IPS DF 19.7 (cell line): ENCODE measurements around the gene DSG3.

ENCODE experiments used
- DNase-seq: peaks from one replicate; pipeline ENCODE4 v3.0.0-alpha.2; 2013; ENCODE audit warnings: low read depth, low spot score

Gene DSG3

DNA sequence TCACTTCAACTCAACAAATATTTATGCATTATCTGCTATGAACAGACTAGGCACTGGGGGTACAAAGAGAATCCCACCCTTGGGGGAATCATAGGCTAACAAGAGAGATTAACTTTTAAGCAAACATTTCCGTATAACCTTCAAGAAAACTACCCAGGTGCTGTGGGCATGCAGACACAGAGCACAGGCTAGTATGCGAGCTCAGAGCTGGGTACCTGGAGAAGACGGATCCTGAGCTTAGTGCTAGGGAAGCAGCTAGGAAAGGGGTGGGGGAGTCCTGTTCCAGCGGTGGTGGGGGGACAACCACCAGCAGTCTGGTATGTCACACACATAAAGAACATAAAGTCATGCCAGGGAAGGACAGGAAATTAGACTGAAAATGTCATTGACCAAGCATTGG lies 17.5 kb upstream of the DSG3 start:
- no peak for DNase-seq

DNA sequence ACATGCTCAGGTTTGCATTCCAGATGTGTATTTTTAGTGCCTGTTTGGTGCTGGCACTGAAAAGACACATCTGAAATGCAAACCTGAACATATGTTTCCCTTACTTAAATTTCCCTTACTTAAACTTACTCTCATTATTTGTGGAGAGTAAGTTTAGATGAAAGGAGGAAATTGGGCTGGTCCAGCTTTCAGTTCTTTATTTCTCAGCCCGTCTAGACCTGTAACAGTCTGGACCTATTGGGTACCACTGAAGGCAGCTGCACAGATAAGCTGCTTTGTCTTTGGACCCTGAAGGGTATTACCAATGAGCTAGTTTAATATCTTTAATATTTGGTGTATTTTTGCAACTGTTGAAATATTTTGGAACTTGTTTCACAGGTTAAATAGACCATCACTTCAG lies 17.0 kb upstream of the DSG3 start:
- no peak for DNase-seq

DNA sequence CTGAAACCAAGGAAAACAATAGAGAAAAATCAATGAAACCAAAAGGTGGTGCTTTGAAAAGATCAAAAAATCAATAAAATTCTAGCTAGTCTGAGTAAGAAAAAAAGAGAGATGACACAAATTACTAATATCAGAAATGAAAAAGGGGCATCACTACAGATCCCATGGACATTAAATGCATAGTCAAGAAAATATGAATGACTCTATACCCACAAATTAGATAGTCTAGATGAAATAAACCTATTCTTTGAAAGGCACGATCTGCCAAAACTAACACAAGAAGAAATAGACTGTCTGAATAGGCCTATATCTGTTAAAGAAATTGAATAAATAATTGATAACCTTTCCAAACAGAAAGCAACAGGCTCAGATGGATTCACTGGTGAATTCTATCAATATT lies 15.2 kb upstream of the DSG3 start:
- DNase-seq: no peak

DNA sequence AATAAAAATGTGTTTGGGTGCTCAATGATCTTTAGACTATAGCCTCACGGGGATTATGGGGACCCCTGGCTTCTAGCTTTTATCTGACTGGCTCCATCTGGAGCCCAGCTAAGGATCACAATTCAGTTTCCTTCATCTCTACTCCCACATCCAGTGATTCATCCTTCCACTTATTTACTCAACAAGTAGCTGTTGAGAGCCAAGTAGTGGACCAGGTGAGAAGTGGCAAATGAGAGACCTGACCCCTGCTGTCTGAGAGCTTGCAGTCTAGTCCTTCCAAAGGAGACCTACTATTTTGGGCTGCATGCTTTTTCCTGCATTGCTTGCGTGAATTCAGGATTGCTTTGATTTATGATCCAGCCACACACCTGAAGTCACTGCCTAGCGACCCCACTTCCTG lies 10.7 kb upstream of the DSG3 start:
- DNase-seq: no peak

DNA sequence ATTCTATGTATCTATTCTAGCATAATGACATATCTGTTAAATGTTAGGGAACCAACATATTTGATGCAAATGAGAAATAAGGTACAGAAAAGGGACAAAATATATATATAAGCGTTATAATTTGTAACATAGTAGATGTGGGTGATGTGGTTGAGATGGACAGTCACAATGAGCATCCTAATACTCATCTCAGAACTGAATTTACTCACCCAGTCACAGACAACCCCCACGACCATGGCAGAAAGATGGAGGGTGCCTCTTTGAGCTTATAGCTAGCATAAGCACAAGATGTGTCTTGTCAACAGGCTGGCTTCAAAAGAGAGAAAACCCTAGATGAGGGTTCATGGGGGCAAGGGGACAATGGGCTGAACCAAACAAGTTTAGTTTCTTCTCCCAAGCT lies 9.1 kb upstream of the DSG3 start:
- no peak for DNase-seq

DNA sequence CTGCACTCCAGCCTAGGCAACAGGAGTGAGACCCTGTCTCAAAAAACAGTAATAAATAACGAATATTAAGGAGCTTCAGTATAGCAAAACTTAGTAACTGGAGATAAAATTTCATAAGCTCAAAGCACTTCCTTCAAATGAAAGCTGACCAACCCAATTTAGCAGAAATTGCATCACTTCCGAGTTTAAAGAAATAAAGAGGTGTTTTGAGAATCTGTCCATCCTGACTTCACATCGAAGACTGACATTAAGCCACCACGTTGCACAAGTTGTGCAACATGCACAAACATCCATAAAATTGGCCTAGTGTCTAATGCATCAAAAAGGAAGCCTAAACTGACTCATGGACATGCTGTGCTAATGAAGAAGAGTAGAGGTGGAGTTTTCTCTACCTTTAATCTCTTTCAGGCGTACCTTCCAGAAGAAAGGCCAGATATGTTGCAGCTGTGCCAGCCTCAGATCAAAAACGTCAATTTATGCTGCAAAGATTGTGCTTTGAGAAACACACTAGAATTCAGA lies 7.7 kb upstream of the DSG3 start:
- no peak for DNase-seq

DNA sequence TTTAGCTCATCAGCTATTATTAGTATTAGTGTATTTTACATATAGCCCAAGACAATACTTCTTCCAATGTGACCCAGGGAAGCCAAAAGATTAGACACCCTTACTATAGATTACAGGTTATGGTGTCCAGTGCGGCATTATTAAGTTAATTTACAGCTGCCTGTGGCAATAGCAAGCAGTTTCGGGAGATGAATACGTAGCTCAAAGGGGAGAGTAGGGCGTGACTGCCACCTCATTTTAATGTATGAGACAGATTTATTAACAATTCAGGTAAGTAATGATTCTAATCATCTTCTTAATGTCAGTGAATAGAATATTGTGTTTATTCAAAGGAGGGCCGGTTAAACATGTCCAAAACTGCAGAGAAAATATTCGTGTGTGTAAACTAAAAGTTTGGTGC lies 6.8 kb upstream of the DSG3 start:
- no peak for DNase-seq

DNA sequence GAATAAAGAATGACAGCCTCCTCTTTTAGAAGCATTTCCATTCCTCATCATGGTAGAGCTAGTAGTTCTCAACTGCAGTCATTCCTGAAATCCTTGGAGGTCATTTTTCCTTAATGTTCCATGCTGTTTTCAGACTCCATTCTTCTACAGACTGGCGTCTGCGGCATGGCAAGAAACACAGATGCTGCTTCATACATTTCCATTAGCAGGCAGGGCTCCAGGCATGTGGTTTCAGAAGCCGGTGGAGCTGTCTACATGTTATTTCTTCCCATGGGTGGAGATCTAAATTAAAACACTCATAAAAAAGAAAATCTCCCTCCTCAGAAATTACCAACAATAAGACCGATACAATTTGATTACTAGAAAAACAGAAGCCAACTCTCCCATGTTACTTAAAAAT lies 6.0 kb upstream of the DSG3 start:
- DNase-seq: no peak

DNA sequence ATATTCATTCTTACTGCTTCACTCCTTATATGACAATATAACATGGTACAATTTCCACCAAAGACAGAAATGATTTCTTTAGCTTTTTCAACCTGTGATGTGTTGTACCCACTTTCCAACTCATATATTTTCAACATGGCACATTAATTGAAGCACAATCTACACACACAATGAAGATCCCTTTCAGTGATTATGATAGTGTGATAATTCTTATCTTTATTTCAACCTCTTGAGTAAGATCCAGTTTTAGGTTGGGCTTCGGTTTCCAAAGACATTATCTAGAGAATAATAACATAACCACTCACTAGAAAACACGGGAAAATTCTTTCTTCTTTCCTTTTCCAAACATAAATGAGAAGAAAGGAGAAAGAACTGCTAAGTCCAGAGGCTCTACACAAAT lies 3.4 kb upstream of the DSG3 start:
- no peak for DNase-seq

DNA sequence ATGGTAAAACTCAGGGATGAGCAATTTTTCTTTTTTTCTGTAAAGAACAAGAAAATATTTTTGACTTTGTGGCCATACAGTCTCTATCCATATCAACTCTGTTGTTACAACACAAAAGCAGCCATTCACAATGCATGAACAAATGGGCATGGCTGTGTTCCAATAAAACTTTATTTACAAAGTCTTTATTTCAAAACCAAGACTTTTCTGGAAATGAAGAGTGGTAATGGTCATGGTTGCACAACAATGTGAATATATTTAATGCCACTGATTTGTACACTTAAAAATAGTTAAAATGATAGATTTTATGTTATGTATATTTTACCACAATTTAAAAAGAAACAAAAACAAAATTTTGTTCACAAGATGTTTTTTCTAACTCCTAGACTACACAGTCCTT lies 1.6 kb upstream of the DSG3 start:
- DNase-seq: no peak

DNA sequence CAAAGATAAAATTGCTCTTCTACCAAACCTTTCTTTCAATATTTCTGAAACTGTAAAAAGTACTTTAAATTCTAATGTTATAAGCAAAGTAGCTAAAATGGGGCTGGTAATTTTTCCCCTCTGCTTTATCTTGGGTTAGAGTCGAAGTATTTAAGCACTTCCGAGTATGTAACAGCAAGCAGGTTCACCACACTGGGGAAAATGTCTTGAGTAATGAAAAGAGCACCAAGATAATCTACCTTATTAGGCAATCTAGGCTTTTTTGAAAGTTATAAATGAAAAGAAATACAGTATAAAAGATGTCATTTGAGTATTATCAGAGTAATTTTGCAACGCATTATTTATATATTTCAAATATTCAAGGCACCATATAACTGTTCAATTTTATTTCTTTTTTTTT lies 687 bp upstream of the DSG3 start:
- no peak for DNase-seq

DNA sequence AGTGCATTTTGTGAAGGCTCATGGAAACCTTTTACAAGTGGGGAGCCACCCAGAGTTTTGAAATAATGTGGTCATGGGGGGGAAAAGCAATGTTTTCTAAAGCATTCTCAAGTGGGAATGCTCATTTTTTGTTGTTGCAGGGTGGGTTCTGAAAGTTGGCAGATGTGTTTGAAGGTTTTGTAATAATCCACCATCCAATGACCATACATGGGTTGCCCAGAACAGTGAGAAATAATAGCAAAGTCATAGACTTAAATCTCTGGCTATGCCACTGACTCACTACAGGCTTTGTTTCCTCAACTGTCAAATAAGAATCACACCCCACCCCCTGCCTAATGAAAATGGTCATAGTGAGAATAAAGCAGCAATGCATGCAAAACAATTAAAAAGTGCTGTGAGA lies 2.9 kb downstream of the DSG3 start:
- no peak for DNase-seq

DNA sequence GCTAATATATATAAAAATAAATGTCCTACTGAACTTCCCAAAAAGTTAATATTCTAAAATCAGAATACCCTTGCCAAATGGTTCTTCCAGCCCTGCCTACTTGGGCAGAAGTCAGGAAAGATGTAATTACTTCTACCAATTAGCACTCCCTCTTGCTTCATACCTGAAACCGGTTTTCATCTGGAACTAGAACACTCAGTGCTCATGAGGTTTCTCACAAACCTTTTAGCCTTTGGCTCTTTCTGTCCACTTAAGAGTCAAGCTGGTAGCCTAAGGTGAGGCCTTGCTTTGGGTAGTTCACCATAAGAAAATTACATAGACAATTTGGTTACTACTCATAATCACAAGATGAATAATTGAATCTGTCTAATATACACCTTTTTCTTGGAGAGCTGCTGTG lies 4.1 kb downstream of the DSG3 start:
- DNase-seq: no peak

DNA sequence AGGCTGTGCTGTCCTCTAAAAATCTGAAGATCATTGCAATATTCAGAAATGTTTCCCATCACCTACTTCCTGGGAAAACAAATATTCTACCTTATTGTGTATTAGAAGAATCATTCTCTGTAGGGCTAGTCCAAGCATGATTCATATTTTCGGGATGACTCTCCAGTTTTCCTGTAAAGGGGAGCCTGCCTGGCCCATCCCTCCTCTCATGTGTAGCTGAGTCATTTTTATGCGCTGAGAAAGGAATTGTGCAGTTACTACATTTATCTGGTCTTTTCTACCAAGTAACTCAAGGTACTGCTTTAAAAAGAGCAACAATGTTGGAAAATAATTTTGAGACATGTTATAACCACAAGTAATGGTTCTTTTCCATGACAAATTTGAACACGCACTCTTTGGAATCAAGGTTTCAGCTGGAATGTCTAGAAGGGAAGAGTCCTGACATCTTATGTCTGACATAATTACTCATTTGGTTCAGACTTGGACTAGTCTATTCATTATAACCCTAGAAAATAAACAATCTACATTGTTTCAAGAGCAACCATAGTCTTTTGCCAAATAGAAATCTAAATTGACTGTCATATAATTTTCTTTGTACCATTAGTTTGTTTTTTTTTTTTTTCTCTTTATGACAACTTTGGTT lies 6.6 kb downstream of the DSG3 start:
- no peak for DNase-seq

DNA sequence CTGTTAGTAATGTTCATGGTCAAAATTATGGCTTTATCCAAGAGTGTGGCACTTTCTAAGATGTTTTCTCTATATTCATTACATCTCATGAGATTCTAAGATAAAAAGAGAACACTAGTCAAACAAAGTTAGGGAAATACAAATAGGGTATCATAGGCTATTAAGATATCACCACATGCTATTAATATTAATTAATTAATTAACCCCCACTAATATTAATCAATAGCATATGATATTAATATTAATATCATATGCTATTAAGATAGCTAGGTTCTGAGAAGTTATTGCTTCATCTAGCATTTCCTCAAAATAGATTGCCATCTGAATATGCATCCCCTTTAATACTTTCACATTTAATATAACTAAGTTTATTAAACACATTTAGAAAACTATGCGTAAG lies 22.1 kb downstream of the DSG3 start:
- DNase-seq: no peak

DNA sequence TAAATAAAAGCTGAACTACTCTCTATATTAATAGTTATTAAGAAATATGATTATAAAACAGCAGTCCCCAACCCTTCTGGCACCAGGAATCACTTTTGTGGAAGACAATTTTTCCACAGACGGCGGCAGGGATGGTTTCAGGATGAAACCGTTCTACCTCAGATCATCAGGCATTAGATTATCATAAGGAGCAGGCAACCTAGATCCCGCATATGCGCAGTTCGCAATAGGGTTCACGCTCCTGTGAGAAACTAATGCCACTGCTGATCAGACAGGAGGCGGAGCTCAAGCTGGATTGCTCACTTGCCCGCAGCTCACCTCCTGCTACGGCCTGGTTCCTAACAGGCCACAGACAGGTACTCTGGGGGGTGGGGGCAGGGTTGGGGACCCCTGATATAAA lies 31.1 kb downstream of the DSG3 start:
- DNase-seq: no peak

DNA sequence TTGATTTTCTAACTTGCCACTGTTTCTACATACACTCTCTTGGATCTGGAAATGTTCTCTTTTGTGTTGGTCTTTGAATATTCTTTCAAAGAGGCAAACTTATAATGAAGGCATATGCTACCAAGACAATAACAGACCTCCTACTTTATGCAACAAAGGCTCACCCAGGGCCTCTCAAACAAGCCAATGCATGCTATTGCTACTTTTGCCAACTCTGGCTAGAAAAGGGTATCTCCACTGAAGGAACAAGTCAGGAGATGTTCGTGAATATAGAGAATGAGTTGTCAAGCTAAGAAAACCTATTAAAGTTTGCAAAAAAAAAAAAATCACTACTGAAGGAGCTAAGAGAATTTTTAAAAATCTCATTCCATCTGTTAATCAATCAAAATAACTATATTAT lies 34.5 kb downstream of the DSG3 start:
- no peak for DNase-seq

DNA sequence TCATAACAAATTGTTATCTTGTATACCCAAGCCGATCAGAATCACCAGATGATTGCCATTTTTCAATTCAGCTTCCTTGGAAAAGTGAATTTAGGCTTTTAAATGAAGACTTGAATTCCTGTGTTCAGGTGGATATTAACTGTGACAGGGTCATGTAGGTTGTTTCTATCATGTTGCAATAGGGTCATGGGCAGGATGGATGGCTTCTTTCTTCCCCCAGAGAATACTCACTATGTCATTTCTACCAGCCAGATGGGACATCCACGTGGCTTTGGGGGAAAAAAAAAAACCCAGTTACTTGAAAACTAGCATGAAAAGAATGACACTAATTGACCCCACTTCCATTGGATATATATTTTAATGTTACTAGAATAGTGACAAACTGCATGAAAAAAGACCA lies 35.9 kb downstream of the DSG3 start:
- no peak for DNase-seq

DNA sequence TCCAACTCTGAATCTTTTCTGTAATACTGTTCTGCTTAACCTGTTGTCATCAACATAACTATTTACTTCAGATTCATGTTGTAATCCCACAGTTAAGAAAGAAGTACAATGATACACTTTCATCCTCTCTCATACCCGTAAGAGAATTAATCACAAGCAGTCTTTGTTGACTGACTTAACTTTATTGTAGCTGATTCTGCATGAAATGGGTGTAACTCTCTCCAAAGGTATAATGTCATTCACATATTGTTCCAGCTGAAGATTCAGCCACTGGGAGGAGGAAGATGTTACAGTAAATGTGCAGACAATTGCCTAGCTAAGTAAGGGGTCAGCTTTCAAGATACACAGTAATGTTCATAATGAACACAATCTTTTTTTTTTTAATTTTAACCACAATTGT lies 36.9 kb downstream of the DSG3 start:
- DNase-seq: no peak

DNA sequence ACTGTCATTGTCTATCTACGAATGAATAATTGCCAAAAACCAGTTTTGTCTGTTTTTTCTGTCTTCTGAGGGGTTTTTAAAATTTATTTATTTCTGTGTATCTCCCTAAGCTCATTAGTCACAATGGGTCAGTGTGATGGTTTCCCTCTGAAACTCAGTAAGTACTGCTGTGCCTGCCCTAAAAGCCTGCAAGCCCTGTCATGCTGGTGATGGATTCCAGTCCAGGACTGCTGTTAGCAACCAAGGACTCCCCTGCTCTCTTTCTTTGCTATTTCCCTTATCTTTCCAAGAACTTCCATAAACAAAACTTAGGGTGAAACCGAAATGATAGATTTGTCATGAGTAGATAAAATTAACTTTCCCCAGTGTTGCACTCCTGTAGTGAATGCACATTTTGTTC lies 38.6 kb downstream of the DSG3 start:
- DNase-seq: no peak

DNA sequence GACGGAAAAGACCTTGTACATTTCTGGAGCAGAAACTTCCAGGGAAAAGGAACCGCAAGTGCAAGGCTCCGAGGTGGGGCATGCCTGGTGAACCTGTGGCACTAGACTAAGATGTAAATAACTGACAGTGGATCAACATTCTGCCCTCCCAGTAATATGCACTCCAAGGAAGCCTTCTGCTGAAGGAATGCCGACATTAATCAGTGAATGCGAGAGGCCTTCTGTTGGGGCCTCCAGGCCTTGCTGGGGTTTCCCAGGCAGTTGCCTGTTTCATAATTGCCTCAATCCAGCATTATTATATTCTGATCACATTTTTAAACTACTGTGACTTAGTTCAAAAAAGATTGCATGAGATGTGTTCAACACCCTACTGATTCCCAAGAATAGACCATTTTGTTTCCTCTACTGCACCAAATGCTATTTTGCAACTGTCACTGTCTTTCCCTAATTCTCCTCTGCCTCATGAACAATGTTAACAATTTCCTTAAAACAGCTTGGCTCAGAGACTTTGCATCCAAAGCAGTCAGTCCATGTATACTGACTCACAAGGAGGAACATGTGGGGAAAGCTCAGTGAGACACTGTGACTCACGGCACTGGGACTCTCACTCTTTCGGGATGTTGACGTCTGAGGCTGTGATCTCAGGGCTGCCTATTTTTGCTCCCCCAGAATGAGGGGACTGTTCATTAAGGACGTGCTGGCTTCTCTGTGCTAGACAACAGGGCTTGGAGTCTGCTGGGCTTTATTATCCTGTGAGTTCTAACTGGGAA lies 39.9 kb downstream of the DSG3 start:
- no peak for DNase-seq

DNA sequence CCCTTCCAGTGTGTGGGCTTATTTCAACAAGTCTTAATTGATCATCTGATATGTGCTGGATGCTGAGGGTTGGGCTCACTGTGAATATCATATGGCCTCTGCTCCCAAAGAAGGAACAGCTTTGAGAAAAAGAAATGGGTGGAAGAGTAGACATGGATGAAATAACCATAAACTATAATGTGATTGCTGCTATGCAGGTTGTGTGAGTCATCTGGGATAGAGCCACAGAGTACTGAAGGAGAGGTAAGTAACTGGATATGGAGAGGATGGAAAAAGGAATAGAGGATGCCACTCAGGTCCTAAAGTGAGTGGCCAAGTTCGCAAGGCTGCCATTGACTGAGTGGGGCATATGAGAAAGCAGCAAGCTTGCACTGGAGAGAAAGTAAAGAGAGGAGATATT lies 41.8 kb downstream of the DSG3 start:
- no peak for DNase-seq

DNA sequence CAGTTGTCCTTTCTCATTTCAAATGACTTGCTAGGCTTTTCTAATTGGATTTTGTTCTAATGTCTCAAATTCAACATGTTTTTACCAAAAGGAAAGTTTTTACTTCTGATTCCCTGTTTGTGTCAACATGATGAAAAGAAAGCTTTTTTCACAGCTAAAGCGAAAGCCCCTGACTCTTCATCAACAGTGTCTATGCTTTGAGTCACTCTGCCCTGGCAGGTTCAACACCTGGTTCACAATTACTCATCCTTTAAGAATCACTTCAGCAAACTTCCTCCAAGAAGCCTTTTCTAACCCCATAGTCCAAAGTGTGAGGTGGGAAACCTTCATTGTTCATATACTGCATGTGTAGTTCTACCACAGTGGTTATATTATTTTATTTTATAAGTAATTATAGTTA lies 42.8 kb downstream of the DSG3 start:
- DNase-seq: no peak

DNA sequence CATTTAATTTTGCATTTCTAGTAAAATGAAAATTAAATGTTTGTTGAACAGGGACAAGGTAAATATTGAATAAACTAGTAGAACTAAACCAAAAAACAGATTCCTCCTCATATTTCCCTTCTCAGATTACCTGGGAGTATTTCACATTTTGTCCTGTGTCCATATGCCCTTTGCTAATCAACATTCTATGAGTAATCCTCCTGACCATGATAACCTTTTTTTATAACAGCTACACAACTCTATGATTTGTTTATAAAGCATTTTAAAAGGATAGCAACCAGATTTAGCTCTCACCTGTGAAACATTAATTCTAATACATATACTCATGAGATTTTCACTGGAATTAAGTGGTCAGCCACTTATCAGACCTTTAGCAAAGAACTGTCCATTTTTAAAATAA lies 43.3 kb downstream of the DSG3 start:
- no peak for DNase-seq
